Body of pancreas (tissue), 4 donors: Measurements from ENCODE around the gene MED26.

Source experiments
- CTCF ChIP-seq, 7 experiments: fragments of 450-650 bp in 4 of 7; fragments of 200-600 bp in 3 of 7; sonication (generic) in 3 of 7; IDR thresholded peaks; one replicate each; pipeline ENCODE4 v1.5.1; 2016 to 2019; ENCODE audit warnings: antibody characterized with exemption in 7 of 7
- POLR2A ChIP-seq, 3 donors: fragments of 450-650 bp; IDR thresholded peaks; one replicate each; pipeline ENCODE4 v1.6.1; 2016; ENCODE audit warnings: antibody characterized with exemption in 3 of 3, mild to moderate bottlenecking in 2 of 3

GRCh38 chr19:16585094-16585801 is 42.8 kb downstream of the MED26 start:
- TF ChIP-seq CTCF (IDR thresholded peaks at IDR 0.05) (no peak), POLR2A (IDR thresholded peaks at IDR 0.05) (no peak)
